IgD-negative memory B cell (primary cell): Measurements from ENCODE around the gene SLC4A4. TPM values are rescaled to one million over a fixed set of nuclear protein-coding genes. Genes with fewer than 3 reads are reported as not detected.

Experiments used
- H3K27ac Mint-ChIP-seq, 3 donors: one replicate each; pipeline ENCODE4 v1.8.0; 2020 to 2022; ENCODE audit warnings: mild to moderate bottlenecking in 3 of 3, mixed read lengths in 3 of 3, moderate library complexity in 1 of 3
- H3K27me3 Mint-ChIP-seq: one replicate; pipeline ENCODE4 v1.8.0; 2021; ENCODE audit warnings: mixed read lengths
- H3K36me3 Mint-ChIP-seq: one replicate; pipeline ENCODE4 v1.8.0; 2020; ENCODE audit warnings: mild to moderate bottlenecking, mixed read lengths
- H3K4me1 Mint-ChIP-seq, 3 donors: one replicate each; pipeline ENCODE4 v1.8.0; 2020 to 2022; ENCODE audit warnings: mixed read lengths in 3 of 3, mild to moderate bottlenecking in 1 of 3
- H3K4me3 Mint-ChIP-seq, 4 donors: one replicate each; pipeline ENCODE4 v1.8.0; 2020 to 2022; ENCODE audit warnings: mild to moderate bottlenecking in 4 of 4, mixed read lengths in 4 of 4, moderate library complexity in 3 of 4
- H3K9me3 Mint-ChIP-seq, 3 donors: one replicate each; pipeline ENCODE4 v1.8.0; 2020 to 2021; ENCODE audit warnings: mixed read lengths in 3 of 3, mild to moderate bottlenecking in 1 of 3
- polyA plus RNA-seq: library from polyadenylated mRNA; unstranded; fragments of 300-500 nt; fragmentation: Illumina TruSeq; gene quantifications from one replicate; pipeline ENCODE4 v1.2.3, GENCODE V29; 2021

Gene SLC4A4
- polyA plus RNA-seq, 1 donor from 2014 or later, result not detected

DNA sequence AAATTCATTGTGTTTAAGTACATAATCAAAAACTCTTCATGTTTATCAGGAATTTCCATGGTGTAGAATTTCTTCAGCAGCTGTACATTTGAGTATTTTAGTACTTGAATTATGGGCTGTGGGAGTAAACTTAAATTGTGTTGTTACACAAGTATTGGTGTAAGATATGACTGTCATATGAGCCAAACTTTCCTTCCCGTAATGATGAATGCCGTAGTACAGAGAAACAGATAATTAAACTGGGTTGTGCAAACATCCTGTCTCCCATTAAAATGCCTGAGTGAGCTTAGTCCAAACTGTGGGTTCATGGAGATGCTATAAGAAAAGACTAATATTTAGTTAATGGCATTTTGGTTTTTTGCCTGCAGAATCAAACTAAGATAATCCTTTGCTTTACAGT lies 159.2 kb downstream of the SLC4A4 start:
- no peak overlapping the region for H3K27ac Mint-ChIP-seq
- no peak overlapping the region for H3K4me3 Mint-ChIP-seq
- no peaks in the 10 kb centered on the region for H3K4me1 Mint-ChIP-seq
- H3K27me3 Mint-ChIP-seq, result peaks cover 3% of the 10 kb centered on the region
- no peaks in the 10 kb centered on the region for H3K9me3 Mint-ChIP-seq
- no peaks in the 10 kb centered on the region for H3K36me3 Mint-ChIP-seq

GRCh38 chr4:71498625-71499024 lies 159.8 kb downstream of the SLC4A4 start:
- Mint-ChIP-seq H3K4me1 (no peaks in the 10 kb centered on the region), H3K27me3 (no peaks in the 10 kb centered on the region), H3K27ac (no peak overlapping the region), H3K9me3 (no peaks in the 10 kb centered on the region), H3K4me3 (no peak overlapping the region), H3K36me3 (no peaks in the 10 kb centered on the region)

DNA sequence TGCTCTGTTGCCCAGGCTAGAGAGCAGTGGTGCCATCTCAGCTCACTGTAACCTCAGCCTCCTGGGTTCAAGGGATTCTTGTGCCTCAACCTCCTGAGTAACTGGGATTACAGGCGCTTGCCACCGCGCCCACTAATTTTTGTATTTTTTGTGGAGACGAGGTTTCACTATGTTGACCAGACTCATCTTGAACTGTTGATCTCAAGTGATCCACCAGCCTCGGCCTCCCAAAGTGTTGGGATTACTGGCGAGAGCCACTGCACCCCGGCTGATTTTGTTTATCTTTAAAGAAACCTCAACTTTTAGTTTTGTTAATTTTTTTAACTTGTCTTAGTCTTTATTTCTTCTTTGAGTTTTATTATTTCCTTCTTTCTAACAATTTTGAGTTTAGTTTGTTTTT lies 163.2 kb downstream of the SLC4A4 start:
- Mint-ChIP-seq H3K4me1 (no peaks in the 10 kb centered on the region), H3K27ac (peak overlapping the region in 1 of 3 donors; percentile 36), H3K9me3 (peaks cover 0 to 2% (median 0%) of the 10 kb centered on the region in 3 donors), H3K27me3 (peaks cover 3% of the 10 kb centered on the region), H3K4me3 (no peak overlapping the region), H3K36me3 (no peaks in the 10 kb centered on the region)

GRCh38 chr4:71518283-71518989 lies 179.6 kb downstream of the SLC4A4 start:
- H3K27ac Mint-ChIP-seq, result no peak overlapping the region
- no peaks in the 10 kb centered on the region for H3K36me3 Mint-ChIP-seq
- peaks cover 0 to 7% (median 2%) of the 10 kb centered on the region in 3 donors for H3K9me3 Mint-ChIP-seq
- H3K4me1 Mint-ChIP-seq, result no peaks in the 10 kb centered on the region
- no peaks in the 10 kb centered on the region for H3K27me3 Mint-ChIP-seq
- H3K4me3 Mint-ChIP-seq, result no peak overlapping the region

DNA sequence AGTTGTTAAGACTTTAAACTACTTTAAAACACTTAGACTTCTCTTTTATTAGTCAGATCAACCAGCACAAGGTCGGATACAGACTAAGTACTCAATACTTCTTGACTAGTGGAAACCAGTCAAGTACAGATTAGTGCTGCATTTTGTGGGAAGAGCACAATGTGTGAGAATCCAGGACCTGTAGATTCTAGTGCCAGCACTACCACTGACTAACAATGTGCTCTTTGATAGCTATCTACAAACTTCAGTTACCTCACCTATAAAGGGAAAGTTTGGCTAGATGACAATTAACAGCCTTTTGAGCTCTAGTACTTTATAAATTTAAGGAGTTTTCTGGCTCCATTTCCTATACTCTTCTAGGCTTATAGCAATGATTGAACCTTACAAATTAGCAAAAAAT lies 181.5 kb downstream of the SLC4A4 start:
- no peak overlapping the region for H3K4me3 Mint-ChIP-seq
- H3K27ac Mint-ChIP-seq, result no peak overlapping the region
- H3K27me3 Mint-ChIP-seq, result no peaks in the 10 kb centered on the region
- peaks cover 0 to 4% (median 2%) of the 10 kb centered on the region in 3 donors for H3K9me3 Mint-ChIP-seq
- H3K36me3 Mint-ChIP-seq, result no peaks in the 10 kb centered on the region
- H3K4me1 Mint-ChIP-seq, result no peaks in the 10 kb centered on the region

- H3K36me3 Mint-ChIP-seq, result no peaks in the 10 kb centered on the region
- no peaks in the 10 kb centered on the region for H3K4me1 Mint-ChIP-seq
- no peak overlapping the region for H3K27ac Mint-ChIP-seq
- peaks cover 0 to 2% (median 0%) of the 10 kb centered on the region in 3 donors for H3K9me3 Mint-ChIP-seq
- no peak overlapping the region for H3K4me3 Mint-ChIP-seq
- H3K27me3 Mint-ChIP-seq, result no peaks in the 10 kb centered on the region
Measured at GRCh38 chr4:71520850-71521249, 182.0 kb downstream of the SLC4A4 start.

- Mint-ChIP-seq H3K36me3 (no peaks in the 10 kb centered on the region), H3K4me3 (no peak overlapping the region), H3K27ac (no peak overlapping the region), H3K4me1 (no peaks in the 10 kb centered on the region), H3K9me3 (no peaks in the 10 kb centered on the region), H3K27me3 (peaks cover 3% of the 10 kb centered on the region)
Measured at GRCh38 chr4:71524756-71525155, 185.9 kb downstream of the SLC4A4 start.

- no peaks in the 10 kb centered on the region for H3K36me3 Mint-ChIP-seq
- H3K9me3 Mint-ChIP-seq, result no peaks in the 10 kb centered on the region
- H3K4me3 Mint-ChIP-seq, result no peak overlapping the region
- H3K27me3 Mint-ChIP-seq, result peaks cover 3% of the 10 kb centered on the region
- H3K4me1 Mint-ChIP-seq, result no peaks in the 10 kb centered on the region
- H3K27ac Mint-ChIP-seq, result no peak overlapping the region
Measured at GRCh38 chr4:71526637-71527406, 188.0 kb downstream of the SLC4A4 start.

GRCh38 chr4:71532407-71532806 lies 193.6 kb downstream of the SLC4A4 start:
- Mint-ChIP-seq H3K36me3 (no peaks in the 10 kb centered on the region), H3K9me3 (no peaks in the 10 kb centered on the region), H3K4me1 (no peaks in the 10 kb centered on the region), H3K27me3 (peaks cover 3% of the 10 kb centered on the region), H3K4me3 (no peak overlapping the region), H3K27ac (no peak overlapping the region)

GRCh38 chr4:71533121-71533520 lies 194.3 kb downstream of the SLC4A4 start:
- H3K27ac Mint-ChIP-seq, result no peak overlapping the region
- H3K36me3 Mint-ChIP-seq, result no peaks in the 10 kb centered on the region
- H3K27me3 Mint-ChIP-seq, result no peaks in the 10 kb centered on the region
- no peaks in the 10 kb centered on the region for H3K9me3 Mint-ChIP-seq
- no peak overlapping the region for H3K4me3 Mint-ChIP-seq
- H3K4me1 Mint-ChIP-seq, result no peaks in the 10 kb centered on the region

- no peaks in the 10 kb centered on the region for H3K27me3 Mint-ChIP-seq
- H3K4me3 Mint-ChIP-seq, result no peak overlapping the region
- H3K9me3 Mint-ChIP-seq, result peaks cover 0 to 2% (median 0%) of the 10 kb centered on the region in 3 donors
- H3K36me3 Mint-ChIP-seq, result no peaks in the 10 kb centered on the region
- peaks cover 4 to 8% (median 7%) of the 10 kb centered on the region in 3 donors for H3K4me1 Mint-ChIP-seq
- H3K27ac Mint-ChIP-seq, result no peak overlapping the region
Measured at GRCh38 chr4:71537551-71538065, 198.8 kb downstream of the SLC4A4 start.

DNA sequence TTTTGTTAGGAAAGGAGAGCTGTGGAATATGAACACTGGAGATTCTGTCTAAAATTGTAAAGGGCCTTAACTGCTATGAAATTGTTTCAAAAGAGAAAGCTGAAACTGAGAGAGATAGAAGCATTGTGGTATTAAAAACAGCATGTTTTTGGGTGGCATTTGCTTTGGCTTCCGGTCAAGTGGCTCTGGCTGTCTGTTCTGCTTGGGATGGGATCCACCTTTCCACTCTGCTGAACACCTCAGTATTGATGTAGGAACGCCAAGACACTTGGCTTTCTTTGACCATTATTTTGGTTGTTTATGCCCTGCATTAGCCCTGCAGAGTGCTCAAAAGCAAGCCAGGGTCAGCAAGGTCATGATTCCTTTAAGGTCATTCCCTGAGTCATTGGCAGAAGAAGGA lies 199.7 kb downstream of the SLC4A4 start:
- Mint-ChIP-seq H3K27ac (peak overlapping the region in 1 of 3 donors; percentile 32), H3K4me1 (peaks cover 4 to 8% (median 7%) of the 10 kb centered on the region in 3 donors), H3K27me3 (no peaks in the 10 kb centered on the region), H3K9me3 (peaks cover 0 to 2% (median 0%) of the 10 kb centered on the region in 3 donors), H3K4me3 (no peak overlapping the region), H3K36me3 (no peaks in the 10 kb centered on the region)

DNA sequence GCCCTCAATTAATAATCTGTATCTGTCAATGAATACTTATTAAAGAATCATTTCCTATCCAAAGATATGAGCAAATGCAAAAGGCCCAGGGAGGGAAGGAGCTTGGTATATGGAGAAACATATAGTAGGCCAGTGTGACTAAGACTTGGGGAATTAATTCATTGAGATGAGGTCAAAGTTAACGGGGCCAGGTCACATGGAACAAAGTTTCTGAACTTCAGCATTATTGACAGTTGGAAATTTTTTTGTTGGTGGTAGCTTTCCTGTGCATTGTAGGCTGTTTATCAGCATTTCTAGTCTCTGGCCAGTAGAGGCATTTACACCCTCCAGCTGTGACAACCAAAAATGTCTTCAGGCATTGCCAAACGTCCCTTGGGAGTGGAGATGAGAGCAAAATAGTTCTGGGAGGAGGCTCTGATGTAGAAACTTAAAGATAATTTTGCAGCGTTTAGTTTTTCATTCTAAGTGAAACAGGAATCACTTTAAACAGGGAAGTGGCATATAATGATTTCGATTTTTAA lies 202.0 kb downstream of the SLC4A4 start:
- H3K9me3 Mint-ChIP-seq, result peaks cover 0 to 2% (median 1%) of the 10 kb centered on the region in 3 donors
- H3K27me3 Mint-ChIP-seq, result no peaks in the 10 kb centered on the region
- H3K36me3 Mint-ChIP-seq, result no peaks in the 10 kb centered on the region
- no peak overlapping the region for H3K4me3 Mint-ChIP-seq
- peaks cover 4 to 8% (median 7%) of the 10 kb centered on the region in 3 donors for H3K4me1 Mint-ChIP-seq
- no peak overlapping the region for H3K27ac Mint-ChIP-seq

DNA sequence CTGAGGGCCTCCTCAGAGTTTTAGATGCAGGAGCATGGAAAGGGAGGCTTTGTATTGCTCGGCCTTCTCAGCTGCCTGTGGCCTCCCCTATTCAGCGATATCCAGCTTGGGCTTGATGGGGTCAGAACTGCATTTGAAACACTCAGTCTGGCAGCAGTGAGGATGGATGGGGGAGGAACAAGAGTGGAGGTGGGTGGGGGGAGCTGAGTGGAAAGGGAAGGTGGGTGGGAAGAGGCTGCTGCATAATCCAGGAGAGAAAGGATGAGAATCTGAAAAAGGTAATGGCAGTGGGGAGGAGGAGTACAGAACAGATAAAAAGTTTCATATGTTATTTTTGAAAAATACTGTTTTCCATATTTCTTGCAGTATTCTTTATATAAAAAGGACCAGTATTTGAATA lies 202.7 kb downstream of the SLC4A4 start:
- Mint-ChIP-seq H3K27ac (no peak overlapping the region), H3K4me1 (peaks cover 4 to 8% (median 7%) of the 10 kb centered on the region in 3 donors), H3K27me3 (no peaks in the 10 kb centered on the region)

GRCh38 chr4:71545168-71545567 lies 206.3 kb downstream of the SLC4A4 start:
- Mint-ChIP-seq H3K9me3 (peaks cover 0 to 2% (median 1%) of the 10 kb centered on the region in 3 donors), H3K36me3 (no peaks in the 10 kb centered on the region), H3K4me3 (no peak overlapping the region), H3K4me1 (peaks cover 4 to 8% (median 7%) of the 10 kb centered on the region in 3 donors), H3K27ac (no peak overlapping the region), H3K27me3 (no peaks in the 10 kb centered on the region)

More for the DNA sequence above, 202.7 kb downstream of the SLC4A4 start:
- H3K4me3 Mint-ChIP-seq, result no peak overlapping the region
- H3K9me3 Mint-ChIP-seq, result peaks cover 0 to 2% (median 1%) of the 10 kb centered on the region in 3 donors
- H3K36me3 Mint-ChIP-seq, result no peaks in the 10 kb centered on the region
